ENCODE results near the gene ABTB1. TPM values are rescaled to one million over a fixed set of nuclear protein-coding genes. Genes with fewer than 3 reads are reported as not detected.

The ABTB1 gene
- 6.8 and 7.2 TPM in 2 replicates for total RNA-seq
- long read RNA-seq = 0 reads

DNA sequence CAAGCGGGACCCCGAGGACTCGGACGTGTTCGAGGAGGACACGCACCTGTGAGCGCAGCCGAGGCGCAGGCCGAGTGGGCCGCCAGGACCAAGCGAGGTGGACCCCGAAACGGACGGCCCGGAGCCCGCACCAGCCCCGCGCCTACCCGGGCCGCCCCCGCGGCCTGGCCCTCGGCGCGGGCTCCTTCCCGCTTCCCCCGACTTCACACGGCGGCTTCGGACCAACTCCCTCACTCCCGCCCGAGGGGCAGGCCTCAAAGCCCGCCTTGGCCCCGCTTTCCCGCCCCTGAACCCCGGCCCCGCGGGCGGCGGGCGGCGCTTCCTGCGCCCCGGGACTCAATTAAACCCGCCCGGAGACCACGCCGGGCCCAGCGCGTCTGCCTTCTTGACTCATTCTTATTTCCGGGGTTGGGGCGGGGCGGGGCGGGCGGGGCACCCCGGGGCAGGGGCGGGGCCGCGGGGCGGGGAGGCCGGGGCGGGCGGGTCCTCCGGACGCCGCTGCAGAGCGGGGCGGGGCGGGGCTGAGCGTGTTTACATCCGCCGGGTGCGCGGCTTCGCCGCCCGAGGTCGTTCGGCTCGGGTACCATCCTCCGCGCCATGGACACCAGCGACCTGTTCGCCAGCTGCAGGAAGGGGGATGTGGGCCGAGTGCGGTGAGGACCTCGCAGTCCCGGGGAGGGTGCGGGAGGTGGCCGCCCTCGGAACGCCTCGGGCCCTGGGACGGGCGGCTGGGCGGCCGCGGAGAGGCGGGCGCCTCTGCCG lies at the start of gene ABTB1:
Gene ABTB1, plus strand, starts transcription at position 524 of the 762 bp plus-strand sequence. Its CDS starts 74 bp downstream, at position 598.
- H3K27me3 Mint-ChIP-seq (ENCODE audit: low read depth) = peaks cover 14% of the 10 kb centered on the region
- peak within 1 kb of the TSS; percentile 89 for H3K4me3 Mint-ChIP-seq
- H3K36me3 Mint-ChIP-seq (ENCODE audit: low read depth) = peaks cover 8% of the 10 kb centered on the region

DNA sequence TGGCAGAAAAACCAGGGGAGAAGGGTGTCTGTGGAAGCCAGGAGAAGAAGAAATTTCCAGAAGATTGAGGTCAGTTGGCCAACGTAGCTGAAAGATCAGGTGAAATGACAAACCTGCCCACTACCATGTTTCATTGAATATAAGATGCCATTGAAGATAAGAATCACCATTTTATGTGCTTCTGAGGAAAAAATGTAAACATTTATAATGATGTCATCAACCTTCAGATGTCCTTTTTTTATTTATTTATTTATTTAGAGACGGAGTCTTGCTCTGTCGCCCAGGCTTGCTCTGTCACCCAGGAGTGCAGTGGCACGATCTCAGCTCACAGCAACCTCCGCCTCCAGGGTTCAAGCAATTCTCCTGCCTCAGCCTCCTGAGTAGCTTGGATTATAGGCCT lies 48.7 kb upstream of the ABTB1 start:
- Mint-ChIP-seq H3K9me3 (no peaks in the 10 kb centered on the region), H3K4me3 (no peak overlapping the region), H3K27me3 (ENCODE audit: low read depth) (peaks cover 29% of the 10 kb centered on the region), H3K27ac (ENCODE audit: unreplicated experiment) (no peak overlapping the region), H3K36me3 (ENCODE audit: low read depth) (peaks cover 11% of the 10 kb centered on the region), H3K4me1 (peaks cover 3% of the 10 kb centered on the region)
- no peak for DNase-seq (ENCODE audit: low read depth, low spot score)
- TF ChIP-seq, protein P1, sequence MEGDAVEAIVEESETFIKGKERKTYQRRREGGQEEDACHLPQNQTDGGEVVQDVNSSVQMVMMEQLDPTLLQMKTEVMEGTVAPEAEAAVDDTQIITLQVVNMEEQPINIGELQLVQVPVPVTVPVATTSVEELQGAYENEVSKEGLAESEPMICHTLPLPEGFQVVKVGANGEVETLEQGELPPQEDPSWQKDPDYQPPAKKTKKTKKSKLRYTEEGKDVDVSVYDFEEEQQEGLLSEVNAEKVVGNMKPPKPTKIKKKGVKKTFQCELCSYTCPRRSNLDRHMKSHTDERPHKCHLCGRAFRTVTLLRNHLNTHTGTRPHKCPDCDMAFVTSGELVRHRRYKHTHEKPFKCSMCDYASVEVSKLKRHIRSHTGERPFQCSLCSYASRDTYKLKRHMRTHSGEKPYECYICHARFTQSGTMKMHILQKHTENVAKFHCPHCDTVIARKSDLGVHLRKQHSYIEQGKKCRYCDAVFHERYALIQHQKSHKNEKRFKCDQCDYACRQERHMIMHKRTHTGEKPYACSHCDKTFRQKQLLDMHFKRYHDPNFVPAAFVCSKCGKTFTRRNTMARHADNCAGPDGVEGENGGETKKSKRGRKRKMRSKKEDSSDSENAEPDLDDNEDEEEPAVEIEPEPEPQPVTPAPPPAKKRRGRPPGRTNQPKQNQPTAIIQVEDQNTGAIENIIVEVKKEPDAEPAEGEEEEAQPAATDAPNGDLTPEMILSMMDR (conservative IDR thresholded peaks at IDR 0.05) = no peak

More for the DNA sequence above, at the start of gene ABTB1:
- Mint-ChIP-seq H3K27ac (ENCODE audit: unreplicated experiment) (peak within 1 kb of the TSS; percentile 31), H3K4me1 (peaks cover 18% of the 10 kb centered on the region), H3K9me3 (no peaks in the 10 kb centered on the region)
- TF ChIP-seq, protein P1 (conservative IDR thresholded peaks at IDR 0.05) = no peak
- DNase-seq (ENCODE audit: low read depth, low spot score) = peak; percentile 71

DNA sequence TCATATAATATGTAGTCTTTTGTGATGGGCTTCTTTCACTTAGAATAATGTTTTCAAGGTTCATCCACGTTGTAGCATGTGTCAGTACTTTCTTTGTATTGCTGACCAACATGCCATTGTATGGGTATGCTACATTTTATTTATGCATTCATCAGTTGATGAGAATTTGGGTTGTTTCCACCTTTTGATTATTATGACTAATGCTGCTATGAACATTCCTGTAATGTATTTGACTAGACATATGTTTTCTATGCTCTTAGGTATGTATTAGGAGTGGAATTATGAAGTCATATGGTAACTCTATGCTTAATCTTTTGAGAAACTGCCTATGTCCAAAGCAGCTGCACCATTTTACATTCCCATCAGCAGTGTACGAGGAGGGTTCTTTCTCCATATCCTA lies 46.9 kb upstream of the ABTB1 start:
- Mint-ChIP-seq H3K36me3 (ENCODE audit: low read depth) (peaks cover 6% of the 10 kb centered on the region), H3K27me3 (ENCODE audit: low read depth) (peaks cover 40% of the 10 kb centered on the region), H3K27ac (ENCODE audit: unreplicated experiment) (no peak overlapping the region), H3K9me3 (no peaks in the 10 kb centered on the region), H3K4me1 (peaks cover 15% of the 10 kb centered on the region), H3K4me3 (no peak overlapping the region)
- DNase-seq (ENCODE audit: low read depth, low spot score) = no peak
- TF ChIP-seq, protein P1 (conservative IDR thresholded peaks at IDR 0.05) = no peak

DNA sequence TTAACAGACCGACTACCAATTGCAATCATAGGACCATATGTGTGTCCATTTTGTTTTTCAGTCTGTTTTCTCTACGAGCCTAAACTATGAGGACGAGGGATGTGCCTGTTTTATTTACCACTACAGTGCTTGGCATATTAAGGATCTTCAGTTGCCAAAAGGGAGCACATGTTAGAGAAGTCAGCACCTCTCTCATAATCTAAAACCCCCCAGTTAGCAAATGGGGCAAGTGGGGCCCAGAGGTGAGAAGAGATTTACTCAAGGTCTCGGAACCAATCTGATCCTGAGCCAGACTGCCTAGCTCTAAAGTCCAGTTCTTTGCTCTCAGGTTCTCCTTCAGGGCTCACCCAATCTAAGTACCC lies 44.3 kb upstream of the ABTB1 start:
- H3K4me3 Mint-ChIP-seq = peak overlapping the region; percentile 83
- peaks cover under 1% of the 10 kb centered on the region for H3K36me3 Mint-ChIP-seq (ENCODE audit: low read depth)
- H3K27ac Mint-ChIP-seq (ENCODE audit: unreplicated experiment) = no peak overlapping the region
- no peaks in the 10 kb centered on the region for H3K9me3 Mint-ChIP-seq
- peaks cover 42% of the 10 kb centered on the region for H3K27me3 Mint-ChIP-seq (ENCODE audit: low read depth)
- TF ChIP-seq, protein P1 (conservative IDR thresholded peaks at IDR 0.05) = no peak
- DNase-seq (ENCODE audit: low read depth, low spot score) = no peak
- peaks cover 27% of the 10 kb centered on the region for H3K4me1 Mint-ChIP-seq

DNA sequence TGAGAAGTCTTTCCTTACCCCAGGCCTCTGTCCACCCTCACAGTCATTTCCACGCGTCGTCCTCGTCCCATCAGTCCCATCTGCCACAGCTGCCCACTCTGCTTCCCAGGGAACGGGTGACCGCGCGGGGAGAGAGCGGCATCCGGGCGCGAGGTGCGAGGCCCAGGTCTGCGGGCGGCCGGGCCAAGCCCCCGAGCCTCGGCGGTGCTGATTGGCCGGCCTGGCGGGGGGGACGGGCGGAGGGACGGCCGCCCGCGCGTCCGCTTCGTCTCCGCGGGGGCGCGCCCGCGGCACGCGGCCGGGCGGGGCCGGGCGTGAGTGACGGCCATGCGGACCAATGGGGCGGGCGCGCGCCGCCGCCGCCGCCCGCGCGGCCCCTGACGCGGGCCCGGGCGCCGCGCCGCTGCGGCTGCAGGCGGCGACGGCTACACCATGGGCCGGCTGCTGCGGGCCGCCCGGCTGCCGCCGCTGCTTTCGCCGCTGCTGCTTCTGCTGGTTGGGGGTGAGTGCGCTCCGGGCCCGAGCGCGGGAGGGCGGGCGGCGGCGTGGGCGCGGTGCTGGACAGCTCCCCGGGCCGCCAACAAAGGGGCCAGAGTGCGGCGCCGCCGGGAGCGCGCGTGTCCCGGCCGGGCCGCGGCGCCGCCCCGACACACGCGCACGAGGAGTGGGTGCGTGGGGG lies 43.8 kb upstream of the ABTB1 start, which contains the start of gene PODXL2:
Gene PODXL2, plus strand, starts transcription at position 398 of the 679 bp plus-strand sequence. Its CDS starts 35 bp downstream, at position 433.
- peak within 1 kb of the TSS; percentile 90 for H3K4me3 Mint-ChIP-seq
- H3K36me3 Mint-ChIP-seq (ENCODE audit: low read depth) = no peaks in the 10 kb centered on the region
- DNase-seq (ENCODE audit: low read depth, low spot score) = peak; percentile 36
- no peak within 1 kb of the TSS for H3K27ac Mint-ChIP-seq (ENCODE audit: unreplicated experiment)
- TF ChIP-seq, protein P1 (conservative IDR thresholded peaks at IDR 0.05) = no peak
- peaks cover 42% of the 10 kb centered on the region for H3K27me3 Mint-ChIP-seq (ENCODE audit: low read depth)
- no peaks in the 10 kb centered on the region for H3K9me3 Mint-ChIP-seq
- peaks cover 27% of the 10 kb centered on the region for H3K4me1 Mint-ChIP-seq
